Activated CD8-positive, alpha-beta memory T cell treated with anti-CD3 and anti-CD28 coated beads, Interleukin-2, amount 10 ng/mL, durations not matched to agents 7 days and 5 days (primary cell): ENCODE measurements around the gene DOK7. TPM values are rescaled to one million over a fixed set of nuclear protein-coding genes. Genes with fewer than 3 reads are reported as not detected.

Experiments used
- ATAC-seq: fragments of 150-1000 bp; cut with Tn5 transposase; one replicate; pipeline ENCODE4 v1.10.0; 2021; ENCODE audit warnings: moderate library complexity
- CTCF ChIA-PET: fragments of 350-600 bp; sonication (Branson Sonifier 250); formaldehyde crosslinking; loops from one replicate; lab custom pipeline; 2021; ENCODE audit warnings: antibody characterized with exemption; lab: Charles Lee
- DNase-seq: peaks from one replicate; pipeline ENCODE4 v3.0.0-alpha.2; 2020
- H3K27ac Mint-ChIP-seq: one replicate; pipeline ENCODE4 v1.8.0; 2021; ENCODE audit warnings: mild to moderate bottlenecking, mixed read lengths
- H3K27me3 Mint-ChIP-seq: one replicate; pipeline ENCODE4 v1.8.0; 2021; ENCODE audit warnings: mixed read lengths
- H3K36me3 Mint-ChIP-seq: one replicate; pipeline ENCODE4 v1.8.0; 2021; ENCODE audit warnings: mild to moderate bottlenecking, mixed read lengths
- H3K4me1 Mint-ChIP-seq: one replicate; pipeline ENCODE4 v1.8.0; 2021; ENCODE audit warnings: mixed read lengths
- H3K4me3 Mint-ChIP-seq: one replicate; pipeline ENCODE4 v1.8.0; 2021; ENCODE audit warnings: mild to moderate bottlenecking, moderate library complexity, mixed read lengths
- H3K9me3 Mint-ChIP-seq: one replicate; pipeline ENCODE4 v1.8.0; 2022; ENCODE audit warnings: low read depth, mixed read lengths
- total RNA-seq, 2 experiments: library from RNA; stranded (reverse); gene quantifications; one replicate each; pipeline ENCODE4 v1.2.3, GENCODE V29; 2021

The DOK7 gene
- total RNA-seq, 2 experiments from 2014 or later: not detected

GRCh38 chr4:3433138-3433869 is 29.8 kb upstream of the DOK7 start:
- Mint-ChIP-seq H3K4me3 (no peak overlapping the region), H3K9me3 (no peaks in the 10 kb centered on the region), H3K4me1 (no peaks in the 10 kb centered on the region), H3K36me3 (no peaks in the 10 kb centered on the region), H3K27ac (no peak overlapping the region), H3K27me3 (no peaks in the 10 kb centered on the region)
- DNase-seq (no peak), ATAC-seq (no peak)
- CTCF ChIA-PET: no interaction called here

DNA sequence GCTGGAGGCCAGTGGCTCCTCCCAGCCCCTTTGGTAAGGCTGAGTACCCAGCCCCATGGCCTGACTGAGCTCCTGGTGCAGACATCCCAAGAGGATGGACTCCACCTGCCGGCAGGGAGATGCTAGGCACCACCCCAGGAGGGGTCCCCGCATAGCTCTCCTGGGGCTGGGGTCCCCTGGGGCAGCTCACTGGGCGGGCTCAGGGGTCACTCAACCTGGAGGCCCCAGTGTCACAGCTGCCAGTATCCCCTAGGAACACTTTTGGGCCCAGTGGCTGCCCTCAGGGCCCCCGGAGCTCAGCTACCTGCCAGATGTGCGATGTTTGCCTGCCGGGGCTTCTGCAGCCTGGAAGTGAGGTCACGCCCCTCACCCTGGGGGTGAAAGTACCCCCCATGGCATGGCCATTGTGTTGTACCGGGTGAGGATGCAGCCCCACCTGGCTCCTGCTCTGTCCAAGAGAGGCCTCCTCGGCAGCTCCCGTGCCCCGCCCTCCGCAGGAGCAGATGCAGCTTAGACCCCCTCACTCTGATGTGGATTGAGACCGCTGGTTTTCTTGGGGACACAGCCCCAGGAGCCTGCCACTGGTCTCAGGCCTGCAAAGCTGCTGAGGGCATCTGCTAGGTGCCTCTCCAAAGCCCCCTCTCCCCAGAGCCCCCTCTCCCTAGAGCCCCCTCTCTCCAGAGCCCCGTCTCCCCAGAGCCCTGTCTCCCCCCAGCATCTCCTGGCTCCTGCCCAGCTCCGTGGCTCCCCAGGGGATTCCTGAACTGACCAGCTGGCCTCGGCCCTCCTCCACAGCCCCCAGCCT is 28.0 kb upstream of the DOK7 start:
- no peaks in the 10 kb centered on the region for H3K27me3 Mint-ChIP-seq
- ATAC-seq (no peak), DNase-seq (no peak)
- CTCF ChIA-PET: interaction anchor here (1.1 kb wide), 2 partner anchors 16 to 46 kb away, joined by 3 to 4 read pairs; no protein-coding TSS in a partner anchor
- no peaks in the 10 kb centered on the region for H3K9me3 Mint-ChIP-seq
- H3K27ac Mint-ChIP-seq: no peak overlapping the region
- H3K36me3 Mint-ChIP-seq: no peaks in the 10 kb centered on the region
- H3K4me1 Mint-ChIP-seq: no peaks in the 10 kb centered on the region
- H3K4me3 Mint-ChIP-seq: no peak overlapping the region

GRCh38 chr4:3435686-3435956 is 27.5 kb upstream of the DOK7 start:
- DNase-seq (no peak), ATAC-seq (no peak)
- no peaks in the 10 kb centered on the region for H3K36me3 Mint-ChIP-seq
- no peak overlapping the region for H3K4me3 Mint-ChIP-seq
- no peaks in the 10 kb centered on the region for H3K27me3 Mint-ChIP-seq
- H3K4me1 Mint-ChIP-seq: no peaks in the 10 kb centered on the region
- CTCF ChIA-PET: interaction anchor here (1.1 kb wide), 1 partner anchor 45 kb away, joined by 3 read pairs; no protein-coding TSS in a partner anchor
- H3K9me3 Mint-ChIP-seq: no peaks in the 10 kb centered on the region
- H3K27ac Mint-ChIP-seq: no peak overlapping the region

- ATAC-seq: no peak
- Mint-ChIP-seq H3K9me3 (no peaks in the 10 kb centered on the region), H3K27me3 (no peaks in the 10 kb centered on the region), H3K4me3 (no peak overlapping the region), H3K27ac (no peak overlapping the region), H3K4me1 (no peaks in the 10 kb centered on the region), H3K36me3 (no peaks in the 10 kb centered on the region)
- DNase-seq: no peak
- CTCF ChIA-PET: interaction anchor here (1.1 to 1.6 kb wide), 2 partner anchors 45 to 90 kb away, joined by 3 read pairs; no protein-coding TSS in a partner anchor
Measured at GRCh38 chr4:3436048-3436797, 26.9 kb upstream of the DOK7 start.

- no peaks in the 10 kb centered on the region for H3K9me3 Mint-ChIP-seq
Measured at GRCh38 chr4:3436798-3437581, 26.1 kb upstream of the DOK7 start.

DNA sequence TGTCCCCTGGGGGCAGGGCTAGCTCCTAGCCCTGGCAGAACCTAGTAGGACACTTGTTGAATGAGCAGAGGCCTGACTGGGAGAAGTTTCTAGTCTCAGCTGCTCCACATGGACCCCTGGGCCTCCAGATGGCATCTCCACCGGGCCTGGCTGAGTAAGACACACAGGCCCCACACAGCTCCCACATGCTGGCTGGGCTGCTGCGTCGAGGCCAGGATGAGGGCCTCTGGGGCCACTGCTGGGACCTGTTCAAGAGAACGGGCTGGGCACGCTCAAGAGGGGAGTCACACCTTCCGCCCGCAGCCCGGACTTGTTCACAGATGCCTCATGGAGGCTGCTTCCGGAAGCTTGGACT is 25.5 kb upstream of the DOK7 start:
- H3K27ac Mint-ChIP-seq: no peak overlapping the region
- no peaks in the 10 kb centered on the region for H3K9me3 Mint-ChIP-seq
- ATAC-seq (no peak), DNase-seq (no peak)
- H3K4me3 Mint-ChIP-seq: no peak overlapping the region
- no peaks in the 10 kb centered on the region for H3K4me1 Mint-ChIP-seq
- CTCF ChIA-PET: interaction anchor here (1.3 to 1.6 kb wide), 2 partner anchors 44 to 91 kb away, joined by 3 read pairs; no protein-coding TSS in a partner anchor
- no peaks in the 10 kb centered on the region for H3K27me3 Mint-ChIP-seq
- no peaks in the 10 kb centered on the region for H3K36me3 Mint-ChIP-seq

More at GRCh38 chr4:3436798-3437581, 26.1 kb upstream of the DOK7 start:
- Mint-ChIP-seq H3K27me3 (no peaks in the 10 kb centered on the region), H3K4me1 (no peaks in the 10 kb centered on the region), H3K36me3 (no peaks in the 10 kb centered on the region), H3K27ac (no peak overlapping the region), H3K4me3 (no peak overlapping the region)
- ATAC-seq (peak; percentile 45), DNase-seq (no peak)
- CTCF ChIA-PET: interaction anchor here (1.3 to 1.6 kb wide), 2 partner anchors 44 to 90 kb away, joined by 3 read pairs; no protein-coding TSS in a partner anchor

DNA sequence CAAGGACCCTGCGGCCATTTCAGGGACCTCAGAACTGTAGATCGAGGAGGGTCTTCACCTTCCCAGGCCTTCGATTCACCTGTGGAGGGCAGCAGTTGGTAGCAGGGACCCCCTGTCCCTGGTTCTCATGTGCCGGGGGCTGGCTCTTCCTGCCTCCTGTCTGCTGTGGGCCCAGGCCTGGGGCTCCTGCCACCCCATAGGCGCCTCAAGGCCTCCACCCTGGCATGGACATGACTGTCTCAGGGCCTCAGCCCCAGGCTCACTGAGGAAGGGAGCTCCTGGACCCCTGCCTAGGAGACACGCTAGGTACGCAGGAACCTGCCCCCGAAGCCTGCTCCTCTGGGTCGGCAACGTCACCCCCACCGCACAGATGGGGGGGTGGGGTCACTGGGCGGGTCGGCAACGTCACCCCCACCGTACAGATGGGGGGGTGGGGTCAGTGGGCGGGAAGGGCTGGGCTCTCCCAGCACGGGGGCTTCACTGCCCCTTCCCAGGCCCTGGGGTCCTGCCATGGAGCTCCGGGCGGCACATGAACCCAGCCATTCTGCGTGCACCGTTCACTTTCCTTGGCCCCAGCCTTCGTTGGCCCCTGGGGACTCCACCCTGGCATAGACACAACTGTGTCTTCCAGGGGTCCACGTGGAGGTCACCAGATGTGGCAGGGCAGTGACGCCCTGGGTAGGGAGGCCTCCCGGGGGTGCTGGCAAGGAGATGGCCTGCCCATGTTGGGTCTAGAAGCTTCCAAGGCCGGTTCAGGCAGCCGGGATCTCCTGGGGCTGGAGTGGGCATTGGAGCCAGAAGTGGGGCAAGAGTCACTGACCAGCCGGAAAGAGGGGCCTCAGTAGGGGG is 24.9 kb upstream of the DOK7 start:
- Mint-ChIP-seq H3K9me3 (no peaks in the 10 kb centered on the region), H3K27ac (no peak overlapping the region), H3K27me3 (no peaks in the 10 kb centered on the region), H3K4me1 (no peaks in the 10 kb centered on the region), H3K4me3 (no peak overlapping the region), H3K36me3 (no peaks in the 10 kb centered on the region)
- DNase-seq: no peak
- CTCF ChIA-PET: interaction anchor here (1.3 kb wide), 1 partner anchor 43 kb away, joined by 3 read pairs; no protein-coding TSS in a partner anchor
- no peak for ATAC-seq

- no peaks in the 10 kb centered on the region for H3K4me1 Mint-ChIP-seq
- no peaks in the 10 kb centered on the region for H3K9me3 Mint-ChIP-seq
- CTCF ChIA-PET: no interaction called here
- no peaks in the 10 kb centered on the region for H3K36me3 Mint-ChIP-seq
- H3K27ac Mint-ChIP-seq: no peak overlapping the region
- no peak for DNase-seq
- H3K4me3 Mint-ChIP-seq: no peak overlapping the region
- H3K27me3 Mint-ChIP-seq: no peaks in the 10 kb centered on the region
- no peak for ATAC-seq
Measured at GRCh38 chr4:3438847-3439180, 24.3 kb upstream of the DOK7 start.

- Mint-ChIP-seq H3K4me1 (no peaks in the 10 kb centered on the region), H3K27me3 (no peaks in the 10 kb centered on the region), H3K36me3 (no peaks in the 10 kb centered on the region), H3K9me3 (no peaks in the 10 kb centered on the region), H3K27ac (no peak overlapping the region), H3K4me3 (no peak overlapping the region)
- DNase-seq: no peak
- ATAC-seq: no peak
- CTCF ChIA-PET: interaction anchor here (1.2 kb wide), 1 partner anchor 93 kb away, joined by 4 read pairs; no protein-coding TSS in a partner anchor
Measured at GRCh38 chr4:3439391-3439790, 23.7 kb upstream of the DOK7 start.

DNA sequence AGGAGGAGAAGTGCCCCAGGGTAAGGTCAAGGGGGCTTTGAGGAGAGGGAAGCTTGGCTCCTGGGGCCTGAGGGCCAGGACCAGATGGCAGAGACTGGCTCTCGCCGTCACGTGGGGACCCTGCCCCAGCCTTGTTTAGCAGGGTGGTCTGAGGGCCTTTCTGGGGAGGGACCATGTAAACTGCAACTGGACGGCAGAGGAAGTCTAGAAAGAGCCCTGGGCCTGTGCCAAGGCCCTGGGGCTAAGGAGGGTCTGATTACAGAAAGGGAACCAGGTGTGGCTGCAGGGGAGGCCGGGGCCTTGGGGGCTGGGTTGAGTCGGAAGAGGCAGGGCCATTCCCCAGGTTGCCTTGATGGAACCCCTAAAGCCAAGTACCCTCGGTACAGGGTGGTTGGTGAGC is 23.1 kb upstream of the DOK7 start:
- no peak overlapping the region for H3K4me3 Mint-ChIP-seq
- DNase-seq: no peak
- no peaks in the 10 kb centered on the region for H3K9me3 Mint-ChIP-seq
- CTCF ChIA-PET: interaction anchor here (1.2 to 1.8 kb wide), 2 partner anchors 94 to 333 kb away, joined by 4 to 5 read pairs; no protein-coding TSS in a partner anchor
- no peaks in the 10 kb centered on the region for H3K27me3 Mint-ChIP-seq
- H3K4me1 Mint-ChIP-seq: no peaks in the 10 kb centered on the region
- no peak for ATAC-seq
- no peaks in the 10 kb centered on the region for H3K36me3 Mint-ChIP-seq
- no peak overlapping the region for H3K27ac Mint-ChIP-seq

- no peaks in the 10 kb centered on the region for H3K4me1 Mint-ChIP-seq
- H3K36me3 Mint-ChIP-seq: no peaks in the 10 kb centered on the region
- DNase-seq (no peak), ATAC-seq (no peak)
- H3K27me3 Mint-ChIP-seq: no peaks in the 10 kb centered on the region
- CTCF ChIA-PET: interaction anchor here (1.4 to 3.3 kb wide), 3 partner anchors 40 to 334 kb away, joined by 5 to 21 read pairs (median 8); no protein-coding TSS in a partner anchor
- no peak overlapping the region for H3K4me3 Mint-ChIP-seq
- no peak overlapping the region for H3K27ac Mint-ChIP-seq
- no peaks in the 10 kb centered on the region for H3K9me3 Mint-ChIP-seq
Measured at GRCh38 chr4:3440979-3441500, 22.1 kb upstream of the DOK7 start.
